Pancreas (tissue), 10 donors: ENCODE measurements around the gene CHRD. TPM values are rescaled to one million over a fixed set of nuclear protein-coding genes. Genes with fewer than 3 reads are reported as not detected.
"Not testable (repeated sequence)": the region's sequence is repeated elsewhere in the genome, so short reads cannot be mapped to it uniquely, and the experiment has no call there.

Source experiments
- ATAC-seq, 4 donors: fragments of 200-7000 bp; cut with Tn5 transposase; one replicate each; pipeline versions ENCODE4 v1.8.0 to v1.9.1; 2020; ENCODE audit warnings: mild to moderate bottlenecking in 4 of 4, moderate library complexity in 4 of 4
- DNase-seq, 6 donors: peaks; one replicate each; pipeline ENCODE4 v3.0.0-alpha.2; 2020
- FAIRE-seq: peaks from 2 replicates; lab custom pipeline; 2012; peaks lifted over from hg19 to GRCh38; lab: Jason Lieb, UNC
- H3K27ac ChIP-seq, 4 donors: fragments of 200-600 bp; sonication (generic); 1 replicate in 3 of 4; 2 replicates in 1 of 4; pipeline versions ENCODE4 v1.5.0 to v1.8.0; 2020
- H3K27me3 ChIP-seq, 4 donors: fragments of 200-600 bp; one replicate each; pipeline ENCODE4 v1.8.0; 2021
- H3K36me3 ChIP-seq, 3 donors: fragments of 200-600 bp; sonication (generic) in 1 of 3; one replicate each; pipeline versions ENCODE4 v1.5.0 to v1.8.0; 2020 to 2021
- H3K4me1 ChIP-seq, 3 donors: fragments of 200-600 bp; one replicate each; pipeline ENCODE4 v1.8.0; 2021
- H3K4me3 ChIP-seq, 4 donors: fragments of 200-600 bp; sonication (generic) in 2 of 4; one replicate each; pipeline versions ENCODE4 v1.5.0 to v1.8.0; 2020 to 2021
- H3K9me3 ChIP-seq, 4 donors: fragments of 200-600 bp; one replicate each; pipeline ENCODE4 v1.8.0; 2021
- WGBS, 2 donors: extraction: QIAGEN DNeasy Blood & Tissue Kit; methylation state at CpG; one replicate each; pipeline ENCODE4 v1.1.7; 2013; 5-methylcytosine and 5-hydroxymethylcytosine counted together
- intact Hi-C, 3 donors: fragments of 100-400 bp; cut with DNase I; formaldehyde crosslinking; loops; one replicate each; pipeline versions ENCODE4 v1.11.1 to v1.14.2; 2022
- polyA plus RNA-seq, 2 donors: library from polyadenylated mRNA; stranded (reverse); fragments of 200-250 nt; gene quantifications; one replicate each; pipeline ENCODE4 v1.2.3, GENCODE V29; 2013
- total RNA-seq, 6 donors: library from RNA; stranded (reverse); fragmentation: NEBNext Ultra II Directional in 4 of 6; extraction: Animal tissue kit (Norgen Biotek cat#: 25700) in 4 of 6; gene quantifications; one replicate each; pipeline versions ENCODE4 v1.2.1 to v1.2.4, GENCODE V29; 2021 to 2023
- TF ChIP-seq, protein P1 (sequence below), 4 donors: fragments of 200-600 bp; sonication (generic) in 3 of 4; IDR thresholded peaks; one replicate each; pipeline versions ENCODE4 v1.5.0 to v1.8.0; 2021; ENCODE audit warnings: antibody characterized with exemption in 4 of 4
- donor health status: healthy with polysubstance abuse.
- donor health status: DM: no; HTN: no; CAD: no; lungs with moderate emphysema.
- donor health status: DM: no; HTN: no; CAD: no.
- donor health status: control.
- donor health status: control.
- donor health status: Bipolar disorder and iron deficiency.
- donor health status: DM: yes; HTN: yes; CAD: no.
- donor health status: DM: no; HTN: no; CAD: no.
- donor health status: DM: no; HTN: no; CAD: no.
- donor health status: DM: yes; HTN: yes; CAD: no.

The CHRD gene
- total and polyA plus RNA-seq, 8 donors = 11.0 to 96.7 (median 19.8) TPM

DNA sequence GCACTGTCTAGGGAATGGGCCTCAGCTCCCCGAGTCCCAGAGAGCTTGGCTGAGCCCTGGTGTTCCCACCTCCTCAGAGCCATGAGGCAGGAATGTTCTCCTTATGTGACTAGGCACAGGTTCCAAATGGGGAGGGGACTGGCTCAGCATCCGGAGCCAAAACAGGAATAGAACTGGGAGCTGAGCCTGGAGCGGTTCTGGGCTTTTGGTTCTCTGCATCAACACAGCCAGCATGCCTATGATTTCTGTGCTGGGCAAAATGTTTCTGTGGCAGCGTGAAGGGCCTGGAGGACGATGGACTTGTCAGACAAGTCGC lies 42.5 kb upstream of the CHRD start, which contains the start of gene FAM131A:
TSS of gene FAM131A (plus strand) at position 202 of the 316 bp plus-strand sequence. CDS start at position 233, 31 bp downstream.
- FAIRE-seq = no peak
- H3K4me3 ChIP-seq = peak within 1 kb of the TSS; percentile 51 to 80 (median 60)
- DNase-seq = peak in 1 of 6 donors; percentile 31
- H3K27me3 ChIP-seq = no peaks in the 10 kb centered on the region
- H3K27ac ChIP-seq = peak within 1 kb of the TSS; percentile 89 to 93 (median 92)
- intact Hi-C loops = no loop called here
- H3K9me3 ChIP-seq = no peaks in the 10 kb centered on the region
- no peak for ATAC-seq
- 64 to 73% methylated on average over 6 of the region's 6 CpGs for WGBS, 2 donors
- H3K4me1 ChIP-seq = peaks cover 0 to 11% (median 0%) of the 10 kb centered on the region in 3 donors
- H3K36me3 ChIP-seq = peaks cover 0 to 19% (median 12%) of the 10 kb centered on the region in 3 donors
- TF ChIP-seq, protein P1, sequence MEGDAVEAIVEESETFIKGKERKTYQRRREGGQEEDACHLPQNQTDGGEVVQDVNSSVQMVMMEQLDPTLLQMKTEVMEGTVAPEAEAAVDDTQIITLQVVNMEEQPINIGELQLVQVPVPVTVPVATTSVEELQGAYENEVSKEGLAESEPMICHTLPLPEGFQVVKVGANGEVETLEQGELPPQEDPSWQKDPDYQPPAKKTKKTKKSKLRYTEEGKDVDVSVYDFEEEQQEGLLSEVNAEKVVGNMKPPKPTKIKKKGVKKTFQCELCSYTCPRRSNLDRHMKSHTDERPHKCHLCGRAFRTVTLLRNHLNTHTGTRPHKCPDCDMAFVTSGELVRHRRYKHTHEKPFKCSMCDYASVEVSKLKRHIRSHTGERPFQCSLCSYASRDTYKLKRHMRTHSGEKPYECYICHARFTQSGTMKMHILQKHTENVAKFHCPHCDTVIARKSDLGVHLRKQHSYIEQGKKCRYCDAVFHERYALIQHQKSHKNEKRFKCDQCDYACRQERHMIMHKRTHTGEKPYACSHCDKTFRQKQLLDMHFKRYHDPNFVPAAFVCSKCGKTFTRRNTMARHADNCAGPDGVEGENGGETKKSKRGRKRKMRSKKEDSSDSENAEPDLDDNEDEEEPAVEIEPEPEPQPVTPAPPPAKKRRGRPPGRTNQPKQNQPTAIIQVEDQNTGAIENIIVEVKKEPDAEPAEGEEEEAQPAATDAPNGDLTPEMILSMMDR (IDR thresholded peaks at IDR 0.05) = no peak

DNA sequence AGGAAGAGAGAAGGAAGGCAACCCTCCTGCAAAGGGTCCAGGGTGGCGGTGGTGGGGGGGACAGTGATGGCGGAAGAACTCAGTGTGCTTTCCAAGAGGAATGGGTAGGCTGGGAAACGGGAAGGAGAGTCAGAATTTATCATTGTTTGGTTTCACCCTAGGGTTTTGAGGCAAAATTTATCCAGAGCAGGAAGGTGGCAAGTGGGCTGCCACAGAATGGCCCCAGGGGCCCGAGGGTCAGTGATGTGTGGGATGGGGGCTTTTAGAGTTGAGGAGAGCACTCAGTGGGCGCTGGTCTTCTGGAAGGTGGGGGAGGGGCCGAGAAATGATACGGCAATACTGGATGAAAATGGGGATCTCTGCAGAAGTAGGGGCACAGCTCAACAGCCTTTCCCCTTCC lies 41.9 kb upstream of the CHRD start:
- no peaks in the 10 kb centered on the region for H3K9me3 ChIP-seq
- H3K4me3 ChIP-seq = peak overlapping the region in 1 of 4 donors; percentile 19
- WGBS, 2 donors = 70 to 71% methylated on average over 7 of the region's 7 CpGs
- DNase-seq (no peak), ATAC-seq (no peak), FAIRE-seq (no peak)
- no peaks in the 10 kb centered on the region for H3K27me3 ChIP-seq
- peak overlapping the region in 1 of 4 donors; percentile 93 for H3K27ac ChIP-seq
- peaks cover 0 to 13% (median 6%) of the 10 kb centered on the region in 3 donors for H3K36me3 ChIP-seq
- TF ChIP-seq, protein P1 (IDR thresholded peaks at IDR 0.05) = no peak
- intact Hi-C loops = no loop called here
- H3K4me1 ChIP-seq = peaks cover 0 to 11% (median 0%) of the 10 kb centered on the region in 3 donors

DNA sequence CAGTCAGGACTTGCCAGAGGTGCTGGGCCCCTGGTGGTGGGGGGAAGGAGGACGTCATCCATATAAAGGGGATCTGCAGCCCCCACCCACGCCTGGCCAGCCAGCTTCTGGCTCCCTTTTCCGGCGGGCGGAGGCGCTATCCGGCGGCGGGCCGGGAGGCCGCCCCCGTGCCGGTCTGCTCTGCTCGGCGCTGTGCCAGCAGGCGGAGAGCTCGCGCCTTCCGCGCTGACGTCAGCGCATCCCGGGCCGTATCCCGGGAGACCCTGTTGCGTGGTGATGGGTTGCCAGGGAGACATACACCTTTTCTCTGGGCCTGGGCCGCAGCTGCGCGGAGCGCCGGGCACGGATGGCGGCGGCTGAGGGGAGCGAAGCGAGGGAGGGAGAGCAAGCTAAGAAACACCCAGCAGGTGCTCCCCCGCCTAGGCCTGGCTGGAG lies 41.3 kb upstream of the CHRD start:
- Histone ChIP-seq H3K9me3 (no peaks in the 10 kb centered on the region), H3K27me3 (no peaks in the 10 kb centered on the region), H3K4me3 (peak overlapping the region in 1 of 4 donors; percentile 19), H3K27ac (peak overlapping the region in 1 of 4 donors; percentile 93), H3K36me3 (peaks cover 0 to 9% (median under 1%) of the 10 kb centered on the region in 3 donors), H3K4me1 (peaks cover 0 to 11% (median 0%) of the 10 kb centered on the region in 3 donors)
- FAIRE-seq = no peak
- DNase-seq = peak in 3 of 6 donors; percentile 46 to 76 (median 68)
- TF ChIP-seq, protein P1 (IDR thresholded peaks at IDR 0.05) = no peak
- intact Hi-C loops = no loop called here
- peak in 2 of 4 donors; percentile 23 to 40 for ATAC-seq
- 65 to 66% methylated on average over 33 to 37 of the region's 37 CpGs for WGBS, 2 donors

DNA sequence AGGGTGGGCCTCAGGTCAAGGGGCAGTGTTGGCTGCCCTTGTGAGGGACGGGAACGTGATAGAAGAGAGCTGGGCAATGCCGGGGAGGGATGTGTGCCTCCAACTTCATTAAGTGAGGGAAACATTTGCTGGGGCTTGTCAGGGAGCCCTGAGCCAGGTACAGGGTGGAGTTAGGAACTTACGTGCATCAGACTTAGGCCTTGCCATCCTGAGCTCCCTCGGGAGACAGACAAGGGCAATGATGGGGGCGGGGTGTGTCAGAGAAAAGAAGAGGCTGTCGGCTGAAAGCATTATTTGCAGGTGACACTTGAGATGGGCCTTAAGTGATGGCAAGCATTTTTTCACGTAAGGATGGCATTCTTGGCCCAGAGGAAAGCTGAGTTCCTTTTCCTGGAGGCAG lies 40.9 kb upstream of the CHRD start:
- WGBS, 2 donors = 79 to 81% methylated on average over 8 of the region's 8 CpGs
- no peak for DNase-seq
- TF ChIP-seq, protein P1 (IDR thresholded peaks at IDR 0.05) = no peak
- intact Hi-C loops = no loop called here
- Histone ChIP-seq H3K36me3 (peaks cover 0 to 7% (median 0%) of the 10 kb centered on the region in 3 donors), H3K4me3 (peak overlapping the region in 1 of 4 donors; percentile 19), H3K27ac (no peak overlapping the region), H3K27me3 (no peaks in the 10 kb centered on the region), H3K9me3 (no peaks in the 10 kb centered on the region), H3K4me1 (peaks cover 0 to 11% (median 0%) of the 10 kb centered on the region in 3 donors)
- FAIRE-seq = no peak
- no peak for ATAC-seq

DNA sequence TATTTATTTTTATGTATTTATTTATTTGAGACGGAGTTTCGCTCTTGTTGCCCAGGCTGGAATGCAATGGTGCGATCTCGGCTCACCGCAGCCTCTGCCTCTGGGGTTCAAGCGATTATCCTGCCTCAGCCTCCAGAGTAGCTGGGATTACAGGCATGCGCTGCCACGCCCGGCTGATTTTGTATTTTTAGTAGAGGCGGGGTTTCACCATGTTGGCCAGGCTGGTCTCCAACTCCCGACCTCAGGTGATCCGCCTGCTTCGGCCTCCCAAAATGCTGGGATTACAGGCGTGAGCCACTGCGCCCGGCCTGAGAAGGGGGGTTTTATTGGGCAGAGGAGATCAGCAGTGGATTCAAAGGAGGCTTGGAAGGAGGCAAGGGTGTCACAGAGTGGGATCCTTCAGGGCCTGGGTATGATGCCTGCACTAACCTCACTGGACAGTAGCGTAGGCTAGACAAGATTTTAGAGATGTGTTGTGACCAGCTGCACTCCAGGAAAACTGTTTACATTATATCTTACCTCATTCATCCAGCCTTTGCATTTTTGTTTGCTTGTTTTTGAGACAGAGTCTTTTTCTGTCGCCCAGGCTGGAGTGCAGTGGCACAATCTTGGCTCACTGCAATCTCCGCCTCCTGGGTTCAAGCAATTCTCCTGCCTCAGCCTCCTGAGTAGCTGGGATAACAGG lies 40.3 kb upstream of the CHRD start:
- not testable (repeated sequence) for H3K27ac ChIP-seq

More for the DNA sequence above, 40.3 kb upstream of the CHRD start:
- ATAC-seq, H3K27me3 ChIP-seq, H3K36me3 ChIP-seq, intact Hi-C loops, H3K4me3 ChIP-seq, H3K9me3 ChIP-seq, FAIRE-seq, DNase-seq: not testable (repeated sequence)
- peaks cover 0 to 11% (median 0%) of the 10 kb centered on the region in 3 donors for H3K4me1 ChIP-seq
- WGBS, 2 donors = 92 to 95% methylated on average over 19 of the region's 19 CpGs
